Femur (tissue), 1 donor: ENCODE results near the gene IGF2BP2.

Experiments used
- DNase-seq: peaks from one replicate; pipeline ENCODE4 v3.0.0-alpha.2; 2017

Gene IGF2BP2

GRCh38 chr3:185631508-185632206, 193.2 kb downstream of the IGF2BP2 start:
- DNase-seq: no peak

GRCh38 chr3:185631108-185631507, 193.7 kb downstream of the IGF2BP2 start:
- peak; percentile 40 for DNase-seq

- peak; percentile 75 for DNase-seq
Measured at GRCh38 chr3:185630182-185630622, 194.6 kb downstream of the IGF2BP2 start.

GRCh38 chr3:185629554-185630181, 195.2 kb downstream of the IGF2BP2 start:
- DNase-seq: no peak

GRCh38 chr3:185625784-185626183, 199.1 kb downstream of the IGF2BP2 start:
- DNase-seq: no peak

- DNase-seq: no peak
Measured at GRCh38 chr3:185623939-185624665, 200.7 kb downstream of the IGF2BP2 start.

GRCh38 chr3:185613016-185613415, 211.8 kb downstream of the IGF2BP2 start:
- DNase-seq: no peak

GRCh38 chr3:185606196-185606595, 218.6 kb downstream of the IGF2BP2 start:
- DNase-seq: no peak

GRCh38 chr3:185605566-185605965, 219.3 kb downstream of the IGF2BP2 start:
- DNase-seq: no peak

GRCh38 chr3:185595526-185595925, 229.3 kb downstream of the IGF2BP2 start:
- no peak for DNase-seq

- no peak for DNase-seq
Measured at GRCh38 chr3:185594073-185594472, 230.8 kb downstream of the IGF2BP2 start.
